ENCODE data around the gene B3GALNT2. TPM values are rescaled to one million over a fixed set of nuclear protein-coding genes. Genes with fewer than 3 reads are reported as not detected.
A peak's percentile ranks its signal among the peaks of the same experiment; 100 is the strongest.

The B3GALNT2 gene
- total and polyA plus RNA-seq, 8 donors = 2.4 to 126 (median 14.7) TPM

DNA sequence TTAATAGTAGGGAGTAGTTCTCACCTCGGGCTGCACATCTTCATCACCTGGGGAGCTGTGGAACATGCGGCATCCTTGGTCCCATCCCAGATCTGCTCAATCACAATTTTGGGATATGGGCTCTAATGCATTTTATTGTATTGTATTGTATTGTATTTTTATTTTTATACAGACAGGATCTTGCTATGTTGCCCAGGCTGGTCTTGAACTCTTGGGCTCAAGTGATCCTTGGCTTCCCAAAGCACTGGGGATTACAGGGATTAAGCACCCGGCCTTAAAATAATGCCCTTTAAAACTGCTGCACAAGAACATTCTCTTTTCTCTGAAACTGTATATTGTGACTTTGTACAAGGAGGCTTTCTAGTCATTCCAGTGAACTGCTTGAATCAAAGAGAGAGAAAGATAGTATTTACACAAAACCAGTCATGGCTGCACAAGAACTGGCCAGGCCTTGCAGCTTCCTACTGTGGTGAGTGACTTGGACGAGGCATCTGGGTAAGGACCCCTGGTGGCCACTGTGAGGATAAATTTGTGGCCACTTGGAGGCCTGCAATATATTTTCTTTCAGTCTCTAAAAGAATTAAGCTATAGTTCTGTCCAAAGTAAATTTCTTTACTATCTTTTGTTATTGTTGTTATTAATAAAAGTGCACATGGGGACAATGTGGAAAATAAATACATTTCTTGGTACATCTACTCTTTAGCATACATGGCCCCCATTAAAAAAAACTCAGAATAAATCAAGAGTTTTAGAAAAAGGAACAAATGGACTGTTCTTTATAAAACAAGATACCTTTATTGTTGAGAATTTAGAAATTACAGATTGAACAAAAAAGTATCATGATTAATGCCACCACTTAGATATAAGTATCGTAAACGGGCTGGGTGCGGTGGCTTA, 89.0 kb downstream of the B3GALNT2 start:
- DNase-seq = peak; percentile 78 to 87
- H3K36me3 ChIP-seq = peaks cover 2 to 23% (median 13%) of the 10 kb centered on the region in 4 donors
- TF ChIP-seq POLR2AphosphoS5 (IDR thresholded peaks at IDR 0.05) = peak in 2 of 3 donors; percentile 11 to 73
- TF ChIP-seq, protein P1, sequence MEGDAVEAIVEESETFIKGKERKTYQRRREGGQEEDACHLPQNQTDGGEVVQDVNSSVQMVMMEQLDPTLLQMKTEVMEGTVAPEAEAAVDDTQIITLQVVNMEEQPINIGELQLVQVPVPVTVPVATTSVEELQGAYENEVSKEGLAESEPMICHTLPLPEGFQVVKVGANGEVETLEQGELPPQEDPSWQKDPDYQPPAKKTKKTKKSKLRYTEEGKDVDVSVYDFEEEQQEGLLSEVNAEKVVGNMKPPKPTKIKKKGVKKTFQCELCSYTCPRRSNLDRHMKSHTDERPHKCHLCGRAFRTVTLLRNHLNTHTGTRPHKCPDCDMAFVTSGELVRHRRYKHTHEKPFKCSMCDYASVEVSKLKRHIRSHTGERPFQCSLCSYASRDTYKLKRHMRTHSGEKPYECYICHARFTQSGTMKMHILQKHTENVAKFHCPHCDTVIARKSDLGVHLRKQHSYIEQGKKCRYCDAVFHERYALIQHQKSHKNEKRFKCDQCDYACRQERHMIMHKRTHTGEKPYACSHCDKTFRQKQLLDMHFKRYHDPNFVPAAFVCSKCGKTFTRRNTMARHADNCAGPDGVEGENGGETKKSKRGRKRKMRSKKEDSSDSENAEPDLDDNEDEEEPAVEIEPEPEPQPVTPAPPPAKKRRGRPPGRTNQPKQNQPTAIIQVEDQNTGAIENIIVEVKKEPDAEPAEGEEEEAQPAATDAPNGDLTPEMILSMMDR (IDR thresholded peaks at IDR 0.05) = peak in 5 of 7 experiments; percentile 55 to 88 (median 75)
- no peak for TF ChIP-seq EP300 (IDR thresholded peaks at IDR 0.05)
- intact Hi-C loops (cut with DNase I; ENCODE audit: low total_unique reads) = loop anchor here (10.0 kb wide), 2 partner anchors 160 to 310 kb away; no protein-coding TSS in a partner anchor
- peaks cover 0 to 19% (median 9%) of the 10 kb centered on the region in 4 donors for H3K4me1 ChIP-seq
- H3K27ac ChIP-seq = no peak overlapping the region
- H3K27me3 ChIP-seq = no peaks in the 10 kb centered on the region
- no peak overlapping the region for H3K4me3 ChIP-seq
- 73 to 82% (median 79%) methylated on average over 7 of the region's 7 CpGs for WGBS, 5 donors
- no peaks in the 10 kb centered on the region for H3K9me3 ChIP-seq

DNA sequence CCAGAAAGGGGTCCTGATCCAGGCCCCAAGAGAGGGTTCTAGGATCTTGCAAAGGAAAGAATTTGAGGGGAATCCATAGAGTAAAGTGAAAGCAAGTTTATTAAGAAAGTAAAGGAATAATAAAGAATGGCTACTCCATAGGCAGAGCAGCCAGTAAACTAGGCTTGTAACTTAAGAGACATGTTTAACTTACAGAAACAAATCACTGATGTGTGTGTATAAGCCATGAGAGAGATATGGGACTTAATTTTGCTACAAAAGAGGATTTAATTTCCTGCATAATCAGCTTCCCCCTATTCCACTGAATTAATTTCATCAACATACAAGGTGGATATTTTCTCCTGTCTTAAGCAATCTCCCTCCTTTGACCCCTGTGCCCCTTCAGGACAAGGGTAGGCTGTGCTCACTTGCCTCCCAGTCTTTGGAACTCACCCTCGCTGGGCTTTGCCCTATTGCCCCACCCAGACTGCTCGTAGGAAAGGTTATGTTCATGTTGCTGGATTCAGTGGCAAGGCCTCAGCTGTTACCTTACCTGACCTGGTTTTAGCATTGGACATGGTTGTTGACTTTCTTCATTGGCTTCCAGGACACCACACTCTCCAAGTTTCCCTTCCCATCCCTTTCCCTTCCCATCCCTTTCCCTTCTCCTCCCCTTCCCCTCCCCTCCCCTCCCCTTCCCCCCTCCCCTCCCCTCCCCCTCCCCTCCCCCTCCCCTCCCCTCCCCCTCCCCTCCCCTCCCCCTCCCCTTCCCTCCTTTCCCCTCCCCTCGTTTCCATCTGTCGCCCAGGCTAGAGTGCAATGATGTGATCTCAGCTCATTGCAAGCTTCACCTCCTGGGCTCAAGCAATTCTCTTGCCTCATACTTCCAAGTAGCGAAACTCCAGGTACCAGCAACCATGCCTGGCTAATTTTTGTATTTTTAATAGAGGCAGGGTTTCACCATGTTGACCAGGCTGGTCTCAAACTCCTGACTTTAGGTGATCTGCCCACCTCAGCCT, 92.5 kb downstream of the B3GALNT2 start:
- peak; percentile 26 to 35 for DNase-seq
- WGBS, 5 donors = 49 to 71% (median 53%) methylated on average over 3 to 4 of the region's 5 CpGs
- intact Hi-C loops (cut with DNase I; ENCODE audit: low total_unique reads) = loop anchor here (10.0 kb wide), 2 partner anchors 157 to 307 kb away; no protein-coding TSS in a partner anchor

DNA sequence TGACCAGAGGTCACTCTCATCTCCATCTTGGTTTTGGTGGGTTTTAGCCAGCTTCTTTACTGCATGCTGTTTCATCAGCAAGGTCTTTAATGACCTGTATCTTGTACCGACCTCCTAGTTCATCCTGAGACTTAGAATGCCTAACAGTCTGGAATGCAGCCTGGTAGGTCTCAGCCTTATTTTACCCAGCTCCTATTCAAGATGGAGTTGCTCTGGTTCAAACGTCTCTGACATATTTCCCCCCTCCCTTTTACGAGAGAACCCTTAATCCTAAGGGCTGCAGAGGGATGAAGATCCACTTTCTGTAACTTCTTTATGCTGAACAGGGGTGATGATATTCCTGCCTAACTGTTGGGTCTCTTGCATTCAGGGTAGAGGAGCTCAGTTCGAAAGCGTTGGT, 93.8 kb downstream of the B3GALNT2 start:
- WGBS, 5 donors = 87 to 91% (median 89%) methylated on average over 5 of the region's 5 CpGs
- Histone ChIP-seq H3K27ac (no peak overlapping the region), H3K9me3 (no peaks in the 10 kb centered on the region), H3K27me3 (no peaks in the 10 kb centered on the region), H3K36me3 (peaks cover 0 to 7% (median 3%) of the 10 kb centered on the region in 4 donors), H3K4me1 (peaks cover 7 to 43% (median 21%) of the 10 kb centered on the region in 4 donors), H3K4me3 (no peak overlapping the region)
- intact Hi-C loops (cut with DNase I; ENCODE audit: low total_unique reads) = loop anchor here (10.0 kb wide), 2 partner anchors 156 to 306 kb away; no protein-coding TSS in a partner anchor
- DNase-seq = no peak
- TF ChIP-seq POLR2AphosphoS5 (IDR thresholded peaks at IDR 0.05) = no peak

More for the DNA sequence above, 92.5 kb downstream of the B3GALNT2 start:
- Histone ChIP-seq H3K9me3 (no peaks in the 10 kb centered on the region), H3K4me1 (peaks cover 7 to 43% (median 23%) of the 10 kb centered on the region in 4 donors), H3K36me3 (peaks cover 0 to 7% (median 0%) of the 10 kb centered on the region in 4 donors), H3K27me3 (no peaks in the 10 kb centered on the region), H3K4me3 (no peak overlapping the region), H3K27ac (peak overlapping the region in 3 of 5 donors; percentile 6 to 26 (median 15))
- TF ChIP-seq POLR2A (IDR thresholded peaks at IDR 0.05) (no peak), POLR2AphosphoS5 (IDR thresholded peaks at IDR 0.05) (no peak), EP300 (IDR thresholded peaks at IDR 0.05) (no peak)
- TF ChIP-seq, protein P1 (IDR thresholded peaks at IDR 0.05) = no peak

DNA sequence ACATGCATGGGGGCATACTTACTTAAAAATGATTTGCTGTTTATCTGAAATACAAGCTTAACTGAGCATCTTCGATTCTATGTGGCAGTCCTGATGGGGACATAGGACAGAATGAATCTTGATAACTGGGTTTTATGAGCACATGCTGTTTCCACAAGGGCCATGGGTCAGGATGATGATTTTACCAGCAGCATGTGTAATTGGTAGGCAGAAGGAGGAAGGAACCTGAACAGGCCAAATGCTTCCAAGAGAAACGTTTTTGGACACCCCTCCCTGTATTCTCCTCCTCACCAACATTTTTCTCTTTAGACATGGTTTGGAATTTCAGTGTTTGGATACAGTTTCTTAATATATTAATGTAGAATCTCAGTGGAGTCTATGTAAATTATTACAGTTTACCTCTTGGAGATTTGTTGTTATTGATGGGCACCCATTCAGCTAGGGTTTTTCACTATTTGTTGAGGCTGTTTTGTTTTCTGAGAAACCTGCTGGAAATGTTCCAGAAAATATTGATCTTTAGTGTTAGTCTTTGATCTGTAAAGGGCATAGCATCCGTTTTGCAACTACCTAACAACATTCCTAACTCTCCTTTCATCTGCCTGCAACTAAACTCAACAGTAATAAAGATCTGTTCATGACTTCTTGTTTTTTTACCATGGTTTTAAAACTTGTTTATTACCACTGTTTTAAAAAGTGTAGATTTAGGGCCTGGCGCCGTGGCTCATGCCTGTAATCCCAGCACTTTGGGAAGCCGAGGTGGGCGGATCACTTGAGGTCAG, 95.0 kb downstream of the B3GALNT2 start:
- WGBS, 5 donors = 72 to 77% (median 74%) methylated on average over 7 of the region's 7 CpGs
- Histone ChIP-seq H3K27ac (no peak overlapping the region), H3K36me3 (peaks cover 0 to 5% (median 0%) of the 10 kb centered on the region in 4 donors), H3K27me3 (no peaks in the 10 kb centered on the region), H3K4me3 (no peak overlapping the region), H3K4me1 (peaks cover 7 to 37% (median 17%) of the 10 kb centered on the region in 4 donors), H3K9me3 (no peaks in the 10 kb centered on the region)
- TF ChIP-seq EP300 (IDR thresholded peaks at IDR 0.05) = no peak
- TF ChIP-seq POLR2AphosphoS5 (IDR thresholded peaks at IDR 0.05) = no peak
- TF ChIP-seq POLR2A (IDR thresholded peaks at IDR 0.05) = no peak
- TF ChIP-seq, protein P1 (IDR thresholded peaks at IDR 0.05) = no peak
- no peak for DNase-seq
- intact Hi-C loops (cut with DNase I; ENCODE audit: low total_unique reads) = no loop called here
